SK-N-SH (cell line): Measurements from ENCODE around the gene ULK3. TPM values are rescaled to one million over a fixed set of nuclear protein-coding genes. Genes with fewer than 3 reads are reported as not detected.

Source experiments
- CTCF ChIA-PET: fragments of 300-600, 350-600 bp; formaldehyde crosslinking; extraction: SDS; loops from one replicate; lab custom pipeline; 2021; lab: Yijun Ruan, JAX
- POLR2A ChIA-PET: fragments of 350-600 bp; sonication (Branson Sonifier 250); formaldehyde crosslinking; extraction: SDS; loops from one replicate; lab custom pipeline; 2020; ENCODE audit warnings: antibody characterized with exemption, inconsistent platforms; lab: Yijun Ruan, JAX
- DNase-seq: peaks from one replicate; pipeline ENCODE4 v3.0.0; 2012
- H2AFZ ChIP-seq: fragments of 200-600 bp; sonication (generic); 2 replicates; pipeline ENCODE4 v1.8.1; 2016; ENCODE audit warnings: antibody characterized with exemption, mild to moderate bottlenecking, low read depth
- H3F3A ChIP-seq: fragments of 200-600 bp; sonication (generic); replicated peaks from 2 replicates; pipeline ENCODE3; 2016; ENCODE audit warnings: antibody characterized with exemption, mild to moderate bottlenecking; ENCODE audit not compliant: insufficient read depth
- H3K27ac ChIP-seq, 2 experiments: fragments of 200-500 bp in 1 of 2; fragments of 200-600 bp in 1 of 2; sonication (Bioruptor generic) in 1 of 2; sonication (generic), shearing (Covaris generic) in 1 of 2; 2 replicates each; pipeline versions ENCODE4 v1.5.1 to v1.6.1; 2014 to 2016; ENCODE audit warnings: low read depth in 2 of 2, inconsistent platforms in 1 of 2, low read length in 1 of 2, mild to moderate bottlenecking in 1 of 2, mixed read lengths in 1 of 2
- H3K27me3 ChIP-seq: fragments of 200-600 bp; sonication (generic), shearing (Covaris generic); 2 replicates; pipeline ENCODE4 v1.6.1; 2016; ENCODE audit warnings: mixed run types; ENCODE audit not compliant: insufficient read depth
- H3K36me3 ChIP-seq, 2 experiments: fragments of 200-500 bp in 1 of 2; fragments of 200-600 bp in 1 of 2; sonication (Bioruptor generic) in 1 of 2; sonication (generic) in 1 of 2; replicated peaks in 1 of 2; 2 replicates each; pipeline versions ENCODE3 to v1.5.1; 2014 to 2016; ENCODE audit warnings: low read length in 1 of 2, mild to moderate bottlenecking in 1 of 2; ENCODE audit not compliant: insufficient read depth in 2 of 2, control insufficient read depth in 1 of 2
- H3K4me1 ChIP-seq, 2 experiments: fragments of 200-500 bp in 1 of 2; fragments of 200-600 bp in 1 of 2; sonication (Bioruptor generic) in 1 of 2; sonication (generic), shearing (Covaris generic) in 1 of 2; 2 replicates each; pipeline versions ENCODE4 v1.5.1 to v1.6.1; 2014 to 2016; ENCODE audit warnings: low read depth in 1 of 2, low read length in 1 of 2, mixed run types in 1 of 2; ENCODE audit not compliant: insufficient read depth in 2 of 2, control insufficient read depth in 1 of 2
- H3K4me2 ChIP-seq: fragments of 200-600 bp; sonication (generic), shearing (Covaris generic); 2 replicates; pipeline ENCODE4 v1.6.1; 2017; ENCODE audit warnings: mixed run types
- H3K4me3 ChIP-seq, 2 experiments: fragments of 200-500 bp in 1 of 2; fragments of 200-600 bp in 1 of 2; sonication (Bioruptor generic) in 1 of 2; sonication (generic), shearing (Covaris generic) in 1 of 2; 2 replicates each; pipeline versions ENCODE4 v1.5.1 to v1.8.1; 2014 to 2016; ENCODE audit warnings: low read depth in 2 of 2, inconsistent platforms in 1 of 2, low read length in 1 of 2, mild to moderate bottlenecking in 1 of 2, mixed read lengths in 1 of 2, moderate library complexity in 1 of 2
- H3K79me2 ChIP-seq: fragments of 200-600 bp; sonication (generic); 2 replicates; pipeline ENCODE4 v1.8.1; 2017; ENCODE audit warnings: mild to moderate bottlenecking; ENCODE audit not compliant: insufficient read depth
- H3K9ac ChIP-seq: fragments of 200-600 bp; sonication (generic); 2 replicates; pipeline ENCODE4 v1.6.1; 2017; ENCODE audit warnings: mixed run types
- H3K9me2 ChIP-seq: fragments of 200-600 bp; sonication (generic); 2 replicates; pipeline ENCODE4 v1.6.1; 2017; ENCODE audit warnings: mixed run types
- H3K9me3 ChIP-seq: fragments of 200-600 bp; sonication (generic); 2 replicates; pipeline ENCODE4 v1.6.1; 2017; ENCODE audit warnings: mixed run types, mild to moderate bottlenecking, moderate library complexity
- H4K20me1 ChIP-seq: fragments of 200-600 bp; sonication (generic); 2 replicates; pipeline ENCODE4 v1.6.1; 2017; ENCODE audit warnings: mild to moderate bottlenecking, mixed run types; ENCODE audit not compliant: insufficient read depth
- CHD2 ChIP-seq: fragments of 150-350 bp; IDR thresholded peaks from 2 replicates; pipeline ENCODE4 v1.6.1; 2018; ENCODE audit warnings: low read length; ENCODE audit not compliant: partially characterized antibody
- ELF1 ChIP-seq: IDR thresholded peaks from 2 replicates; pipeline ENCODE4 v1.4.0; 2012
- IRF3 ChIP-seq: fragments of 150-350 bp; IDR thresholded peaks from 2 replicates; pipeline ENCODE4 v1.6.1; 2016; ENCODE audit warnings: mild to moderate bottlenecking, low read depth, low read length
- MEF2A ChIP-seq: IDR thresholded peaks from 2 replicates; pipeline ENCODE4 v1.4.0; 2012; ENCODE audit warnings: low read depth, borderline replicate concordance
- NFIC ChIP-seq: IDR thresholded peaks from 2 replicates; pipeline ENCODE4 v1.4.0; 2012; ENCODE audit warnings: borderline replicate concordance
- POLR2AphosphoS5 ChIP-seq: IDR thresholded peaks from 2 replicates; pipeline ENCODE4 v1.6.1; 2012; ENCODE audit warnings: low read depth, low read length
- RAD21 ChIP-seq: IDR thresholded peaks from 2 replicates; pipeline ENCODE4 v1.6.1; 2012; ENCODE audit warnings: mild to moderate bottlenecking, low read length
- RCOR1 ChIP-seq: fragments of 150-350 bp; IDR thresholded peaks from 2 replicates; pipeline ENCODE4 v1.6.1; 2017; ENCODE audit warnings: antibody characterized with exemption, low read length
- SIN3A ChIP-seq: IDR thresholded peaks from 2 replicates; pipeline ENCODE4 v1.6.1; 2012; ENCODE audit warnings: low read depth, mild to moderate bottlenecking, low read length, moderate library complexity, borderline replicate concordance
- SMC3 ChIP-seq: IDR thresholded peaks from 2 replicates; pipeline ENCODE4 v1.6.1; 2012; ENCODE audit warnings: low read depth, low read length, improper control_type of control experiment
- TAF1 ChIP-seq: IDR thresholded peaks from 2 replicates; pipeline ENCODE4 v1.6.1; 2012; ENCODE audit warnings: low read depth, mild to moderate bottlenecking, low read length, moderate library complexity, borderline replicate concordance
- TCF12 ChIP-seq: IDR thresholded peaks from 2 replicates; pipeline ENCODE4 v1.4.0; 2012
- ZBTB33 ChIP-seq: IDR thresholded peaks from 2 replicates; pipeline ENCODE4 v1.4.0; 2012; ENCODE audit warnings: low read depth, borderline replicate concordance
- WGBS: methylation state at CpG from one replicate; pipeline ENCODE4 v1.1.6; 2017; ENCODE audit warnings: low lambda C conversion rate; 5-methylcytosine and 5-hydroxymethylcytosine counted together
- polyA plus RNA-seq, 3 experiments: library from polyadenylated mRNA; depleted of rRNA; stranded (reverse); fragments of >200 nt; gene quantifications; 2 replicates each; pipeline ENCODE4 v1.2.3, GENCODE V29; 2012
- TF ChIP-seq, protein P1 (sequence below): fragments of 200-600 bp; sonication (generic); IDR thresholded peaks from 2 replicates; pipeline ENCODE4 v1.6.1; 2017; ENCODE audit warnings: antibody characterized with exemption, mild to moderate bottlenecking, moderate library complexity
- TF ChIP-seq, protein P2 (sequence below): IDR thresholded peaks from 2 replicates; pipeline ENCODE4 v1.4.0; 2012; ENCODE audit warnings: low read depth, borderline replicate concordance
- TF ChIP-seq, protein P3 (sequence below): IDR thresholded peaks from 2 replicates; pipeline ENCODE4 v1.4.0; 2012; ENCODE audit warnings: low read depth

ULK3 gene
- polyA plus RNA-seq, 1 of the 3 experiments (the other 2 are of a cell fraction): 41.3 TPM

DNA sequence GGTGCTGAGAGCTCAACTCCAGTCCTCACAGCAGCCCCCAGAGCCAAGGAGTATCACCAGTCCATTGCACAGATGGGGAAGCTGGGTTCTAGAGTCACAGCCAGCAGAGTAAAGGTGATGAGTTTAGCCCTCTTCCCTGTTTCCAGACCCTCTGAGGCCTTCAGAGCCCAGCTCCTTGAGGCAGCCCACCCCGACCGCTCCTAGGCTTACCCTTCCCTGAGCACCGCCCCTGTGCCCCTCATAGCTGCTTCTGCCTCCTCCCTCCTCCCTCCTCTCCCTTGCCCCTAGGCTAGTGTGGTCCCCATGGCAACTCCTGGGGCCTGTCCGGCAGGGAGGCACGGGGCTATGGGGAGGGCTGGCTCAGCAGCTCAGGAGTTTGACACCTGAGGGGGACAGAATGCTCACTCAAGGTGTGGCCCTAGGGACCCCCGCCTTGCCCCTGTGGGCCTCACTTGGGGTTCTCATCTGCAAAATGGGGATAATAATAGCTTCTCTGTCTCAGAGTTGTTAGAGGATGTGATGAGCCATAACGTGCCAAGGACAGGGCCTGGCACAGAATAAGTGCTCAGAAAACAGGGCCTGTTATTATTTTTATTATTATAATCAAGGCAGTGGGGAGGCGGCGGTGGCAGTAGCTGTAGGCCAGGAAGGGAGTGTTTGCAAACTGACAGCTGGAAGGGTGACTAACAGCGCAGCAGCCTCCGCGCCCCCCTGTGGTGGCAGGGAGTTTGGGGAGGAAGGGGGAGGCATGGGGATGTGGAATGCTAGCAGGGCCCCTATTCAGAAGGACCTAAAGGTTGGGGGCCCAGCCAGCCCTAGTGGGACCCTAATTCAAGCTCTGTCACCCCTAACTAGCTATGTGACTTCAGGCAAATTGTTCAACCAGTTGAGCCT, 49.6 kb downstream of the ULK3 start:
- H3K9me3 ChIP-seq: no peaks in the 10 kb centered on the region
- H3K4me3 ChIP-seq: no peak overlapping the region
- no peak overlapping the region; a peak in 1 of 4 replicates for H3K27ac ChIP-seq
- POLR2A ChIA-PET: interaction anchor here (1.2 kb wide), 1 partner anchor 105 kb away, joined by 3 read pairs; no protein-coding TSS in a partner anchor
- WGBS: 87% methylated on average over 11 of the region's 12 CpGs
- H4K20me1 ChIP-seq: peaks cover 90% of the 10 kb centered on the region
- DNase-seq: no peak
- TF ChIP-seq, protein P1, sequence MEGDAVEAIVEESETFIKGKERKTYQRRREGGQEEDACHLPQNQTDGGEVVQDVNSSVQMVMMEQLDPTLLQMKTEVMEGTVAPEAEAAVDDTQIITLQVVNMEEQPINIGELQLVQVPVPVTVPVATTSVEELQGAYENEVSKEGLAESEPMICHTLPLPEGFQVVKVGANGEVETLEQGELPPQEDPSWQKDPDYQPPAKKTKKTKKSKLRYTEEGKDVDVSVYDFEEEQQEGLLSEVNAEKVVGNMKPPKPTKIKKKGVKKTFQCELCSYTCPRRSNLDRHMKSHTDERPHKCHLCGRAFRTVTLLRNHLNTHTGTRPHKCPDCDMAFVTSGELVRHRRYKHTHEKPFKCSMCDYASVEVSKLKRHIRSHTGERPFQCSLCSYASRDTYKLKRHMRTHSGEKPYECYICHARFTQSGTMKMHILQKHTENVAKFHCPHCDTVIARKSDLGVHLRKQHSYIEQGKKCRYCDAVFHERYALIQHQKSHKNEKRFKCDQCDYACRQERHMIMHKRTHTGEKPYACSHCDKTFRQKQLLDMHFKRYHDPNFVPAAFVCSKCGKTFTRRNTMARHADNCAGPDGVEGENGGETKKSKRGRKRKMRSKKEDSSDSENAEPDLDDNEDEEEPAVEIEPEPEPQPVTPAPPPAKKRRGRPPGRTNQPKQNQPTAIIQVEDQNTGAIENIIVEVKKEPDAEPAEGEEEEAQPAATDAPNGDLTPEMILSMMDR: no peak; the same call in 1 of the 2 replicates
- TF ChIP-seq SMC3: no peak
- H3K9ac ChIP-seq: no peak overlapping the region
- H3K4me2 ChIP-seq: no peak overlapping the region
- CTCF ChIA-PET: interaction anchor here (0.6 to 4.6 kb wide), 18 partner anchors 7 to 977 kb away, joined by 3 to 50 read pairs (median 3); partner anchors contain the start of genes CSK and ULK3
- no peaks in the 10 kb centered on the region for H3K27me3 ChIP-seq
- peaks cover 0 to 2% of the 10 kb centered on the region in 2 experiments for H3K36me3 ChIP-seq
- H2AFZ ChIP-seq: no peak overlapping the region
- peaks cover 13 to 43% of the 10 kb centered on the region in 2 experiments for H3K4me1 ChIP-seq
- H3K9me2 ChIP-seq: no peaks in the 10 kb centered on the region
- peaks cover 86% of the 10 kb centered on the region for H3K79me2 ChIP-seq
- peaks cover 14% of the 10 kb centered on the region for H3F3A ChIP-seq

DNA sequence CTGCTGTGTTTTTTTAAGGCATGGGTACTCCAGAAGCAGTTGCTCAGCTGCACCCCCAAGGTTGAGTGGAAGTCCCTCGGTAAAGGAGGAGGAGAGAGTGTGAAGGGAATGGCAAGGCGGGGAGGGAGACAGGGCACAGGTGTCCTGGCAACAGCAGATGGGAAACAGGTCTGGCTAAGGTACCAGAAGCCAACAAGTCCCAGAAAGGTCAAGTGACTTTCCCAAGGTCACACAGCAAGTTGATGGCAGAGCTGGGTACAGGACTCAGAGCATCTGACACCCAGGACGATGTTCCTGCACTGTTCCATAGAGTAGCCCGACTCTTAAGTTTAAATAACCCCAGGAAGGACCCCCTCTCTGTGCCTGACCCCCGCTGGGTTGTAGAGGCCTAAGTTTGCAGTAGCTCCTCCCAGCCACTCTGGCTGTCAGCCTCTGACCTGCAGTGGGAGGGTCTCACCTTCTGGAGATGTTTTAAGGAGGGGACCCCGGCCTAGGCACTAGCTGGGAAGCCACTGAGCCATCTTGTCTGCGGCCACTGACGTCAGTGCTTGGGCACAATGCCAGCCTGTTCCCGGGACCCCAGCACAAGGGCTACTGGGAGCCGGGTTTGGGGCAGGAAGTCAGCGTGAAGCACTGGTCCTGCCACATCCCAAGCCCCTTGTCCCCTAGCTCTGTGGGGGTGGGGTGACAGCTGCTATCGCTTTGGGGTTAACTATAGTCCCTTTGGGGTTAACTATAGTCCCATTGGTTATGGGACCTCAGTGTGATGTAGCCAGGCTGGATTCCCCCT, 50.5 kb downstream of the ULK3 start:
- peaks cover 13 to 48% of the 10 kb centered on the region in 2 experiments for H3K4me1 ChIP-seq
- H3K36me3 ChIP-seq: no peaks in the 10 kb centered on the region
- H3K27ac ChIP-seq: no peak overlapping the region
- H3K4me2 ChIP-seq: no peak overlapping the region
- ChIA-PET CTCF (interaction anchor here (0.6 to 4.6 kb wide), 16 partner anchors 7 to 976 kb away, joined by 3 to 50 read pairs (median 4); partner anchors contain the start of genes CSK and ULK3), POLR2A (no interaction called here)
- H2AFZ ChIP-seq: no peak overlapping the region
- H3K9me3 ChIP-seq: no peaks in the 10 kb centered on the region
- H4K20me1 ChIP-seq: peaks cover 90% of the 10 kb centered on the region
- H3K79me2 ChIP-seq: peaks cover 91% of the 10 kb centered on the region
- H3F3A ChIP-seq: peaks cover 14% of the 10 kb centered on the region
- H3K27me3 ChIP-seq: no peaks in the 10 kb centered on the region
- WGBS: 86% methylated on average over 7 of the region's 12 CpGs
- no peak overlapping the region for H3K9ac ChIP-seq
- no peak for DNase-seq
- TF ChIP-seq POLR2AphosphoS5: no peak
- TF ChIP-seq, protein P2, sequence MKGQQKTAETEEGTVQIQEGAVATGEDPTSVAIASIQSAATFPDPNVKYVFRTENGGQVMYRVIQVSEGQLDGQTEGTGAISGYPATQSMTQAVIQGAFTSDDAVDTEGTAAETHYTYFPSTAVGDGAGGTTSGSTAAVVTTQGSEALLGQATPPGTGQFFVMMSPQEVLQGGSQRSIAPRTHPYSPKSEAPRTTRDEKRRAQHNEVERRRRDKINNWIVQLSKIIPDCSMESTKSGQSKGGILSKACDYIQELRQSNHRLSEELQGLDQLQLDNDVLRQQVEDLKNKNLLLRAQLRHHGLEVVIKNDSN: no peak
- no peak for TF ChIP-seq RCOR1
- no peak for TF ChIP-seq RAD21
- TF ChIP-seq, protein P3, sequence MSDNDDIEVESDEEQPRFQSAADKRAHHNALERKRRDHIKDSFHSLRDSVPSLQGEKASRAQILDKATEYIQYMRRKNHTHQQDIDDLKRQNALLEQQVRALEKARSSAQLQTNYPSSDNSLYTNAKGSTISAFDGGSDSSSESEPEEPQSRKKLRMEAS: no peak
- no peak for TF ChIP-seq ELF1
- TF ChIP-seq SIN3A: no peak
- TF ChIP-seq CHD2: no peak
- TF ChIP-seq TAF1: no peak
- no peak for TF ChIP-seq IRF3
- TF ChIP-seq NFIC: no peak
- no peak for TF ChIP-seq TCF12
- TF ChIP-seq MEF2A: no peak
- TF ChIP-seq ZBTB33: no peak
- H3K4me3 ChIP-seq: no peak overlapping the region
- no peaks in the 10 kb centered on the region for H3K9me2 ChIP-seq
